ENCODE results near the gene GATA5. TPM values are rescaled to one million over a fixed set of nuclear protein-coding genes. Genes with fewer than 3 reads are reported as not detected.
A peak's percentile ranks its signal among the peaks of the same experiment; 100 is the strongest.

GATA5 gene
- total RNA-seq, 2 experiments from 2014 or later, result not detected

DNA sequence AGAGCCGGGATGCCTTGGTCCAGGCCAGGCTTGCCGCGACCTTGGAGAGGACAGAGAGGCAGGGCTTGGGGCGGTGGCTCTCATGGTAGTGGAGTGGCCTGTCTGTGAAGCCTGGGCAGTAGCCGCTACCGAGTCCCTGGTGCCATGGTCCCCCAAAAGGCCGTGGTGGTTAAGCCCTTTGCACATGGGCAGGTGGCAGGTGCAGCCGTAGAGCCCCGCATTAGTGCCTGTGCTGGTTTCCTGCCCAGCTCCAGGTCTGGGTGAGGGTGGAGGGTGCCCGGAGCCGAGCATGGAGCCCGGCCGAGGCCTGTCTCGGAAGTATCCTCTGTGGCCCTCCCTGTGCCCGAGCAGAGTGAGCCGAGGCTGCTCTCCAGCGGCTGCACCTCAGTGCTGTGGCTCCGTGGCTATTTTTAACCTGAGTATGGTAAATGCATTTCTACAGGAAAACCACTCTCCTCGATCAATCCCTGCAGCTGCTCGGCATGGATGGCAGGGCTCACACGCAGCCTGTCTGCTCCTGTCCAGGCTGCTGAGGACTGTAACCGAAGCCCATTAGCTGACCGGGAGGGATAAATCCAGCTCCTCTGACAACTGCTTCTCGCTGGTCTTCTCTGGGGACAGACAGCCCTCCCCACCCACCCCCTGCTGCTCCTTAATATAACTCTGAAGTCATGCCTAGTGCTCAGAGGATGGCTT is 36.3 kb upstream of the GATA5 start:
- Mint-ChIP-seq H3K27me3 (peaks cover 10% of the 10 kb centered on the region), H3K4me1 (peaks cover 4% of the 10 kb centered on the region), H3K4me3 (no peak overlapping the region), H3K36me3 (no peaks in the 10 kb centered on the region), H3K27ac (no peak overlapping the region), H3K9me3 (no peaks in the 10 kb centered on the region)
- peak; percentile 58 for ATAC-seq (ENCODE audit: low read depth)
- DNase-seq, result no peak
- POLR2A ChIA-PET, result no interaction called here

DNA sequence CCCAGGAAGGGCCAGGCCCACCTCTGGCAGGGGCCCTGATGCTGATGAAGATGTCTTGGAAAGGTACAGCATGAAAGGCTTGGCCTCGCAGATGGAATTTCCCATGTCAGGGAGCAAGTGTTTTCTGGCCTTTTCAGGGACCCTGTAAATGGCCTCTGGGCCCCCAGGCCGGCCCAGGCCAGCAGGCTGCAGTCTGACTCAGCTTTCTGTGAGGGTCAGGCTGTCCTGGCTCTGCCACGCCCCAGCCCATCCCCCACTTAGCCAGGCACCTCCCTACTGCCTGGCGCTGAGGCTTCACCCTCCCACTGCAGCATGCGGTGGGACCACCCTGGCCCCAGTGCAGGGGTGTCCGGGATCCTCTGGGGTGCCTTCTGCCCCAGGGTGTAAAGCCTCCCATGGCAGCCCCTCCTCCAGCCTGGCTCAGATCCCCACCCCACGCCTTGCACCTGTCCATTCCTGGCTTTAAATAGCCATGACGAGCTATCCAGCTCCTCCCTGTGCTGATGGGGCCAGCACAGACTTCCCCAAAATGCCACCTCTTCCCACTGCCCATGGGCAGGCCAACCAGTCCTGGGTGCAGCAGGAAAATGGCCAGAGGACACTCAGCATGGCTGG is 35.6 kb upstream of the GATA5 start:
- POLR2A ChIA-PET, result no interaction called here
- no peak overlapping the region for H3K27ac Mint-ChIP-seq

DNA sequence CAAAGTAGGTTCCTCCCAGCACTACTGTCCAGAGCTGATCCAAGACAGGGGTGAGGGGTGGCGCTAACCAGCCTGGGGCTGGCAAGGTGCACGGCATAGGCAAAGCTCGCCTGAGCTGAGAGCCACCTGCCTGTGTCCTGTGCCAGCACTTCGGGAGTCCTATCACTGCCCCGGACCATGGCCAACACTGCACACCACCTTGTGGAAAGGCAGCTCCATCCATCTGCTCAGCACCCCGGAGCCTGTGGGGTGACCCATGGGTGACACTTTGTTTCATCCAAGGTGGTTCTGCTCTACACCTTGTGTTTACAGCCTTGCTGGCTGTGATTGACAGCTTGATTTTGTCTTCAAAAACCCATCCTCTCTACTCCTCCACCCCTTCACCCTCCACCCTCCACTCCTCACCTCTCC is 32.9 kb upstream of the GATA5 start:
- ATAC-seq (ENCODE audit: low read depth) (peak; percentile 40), DNase-seq (no peak)
- H3K27me3 Mint-ChIP-seq, result peaks cover 10% of the 10 kb centered on the region
- H3K9me3 Mint-ChIP-seq, result no peaks in the 10 kb centered on the region
- H3K4me3 Mint-ChIP-seq, result no peak overlapping the region
- POLR2A ChIA-PET, result no interaction called here
- peaks cover 4% of the 10 kb centered on the region for H3K4me1 Mint-ChIP-seq
- H3K27ac Mint-ChIP-seq, result no peak overlapping the region
- no peaks in the 10 kb centered on the region for H3K36me3 Mint-ChIP-seq

More for the DNA sequence above, 35.6 kb upstream of the GATA5 start:
- peaks cover 10% of the 10 kb centered on the region for H3K27me3 Mint-ChIP-seq
- H3K9me3 Mint-ChIP-seq, result no peaks in the 10 kb centered on the region
- peaks cover 4% of the 10 kb centered on the region for H3K4me1 Mint-ChIP-seq
- H3K4me3 Mint-ChIP-seq, result no peak overlapping the region
- no peak for DNase-seq
- H3K36me3 Mint-ChIP-seq, result no peaks in the 10 kb centered on the region
- ATAC-seq (ENCODE audit: low read depth), result no peak

DNA sequence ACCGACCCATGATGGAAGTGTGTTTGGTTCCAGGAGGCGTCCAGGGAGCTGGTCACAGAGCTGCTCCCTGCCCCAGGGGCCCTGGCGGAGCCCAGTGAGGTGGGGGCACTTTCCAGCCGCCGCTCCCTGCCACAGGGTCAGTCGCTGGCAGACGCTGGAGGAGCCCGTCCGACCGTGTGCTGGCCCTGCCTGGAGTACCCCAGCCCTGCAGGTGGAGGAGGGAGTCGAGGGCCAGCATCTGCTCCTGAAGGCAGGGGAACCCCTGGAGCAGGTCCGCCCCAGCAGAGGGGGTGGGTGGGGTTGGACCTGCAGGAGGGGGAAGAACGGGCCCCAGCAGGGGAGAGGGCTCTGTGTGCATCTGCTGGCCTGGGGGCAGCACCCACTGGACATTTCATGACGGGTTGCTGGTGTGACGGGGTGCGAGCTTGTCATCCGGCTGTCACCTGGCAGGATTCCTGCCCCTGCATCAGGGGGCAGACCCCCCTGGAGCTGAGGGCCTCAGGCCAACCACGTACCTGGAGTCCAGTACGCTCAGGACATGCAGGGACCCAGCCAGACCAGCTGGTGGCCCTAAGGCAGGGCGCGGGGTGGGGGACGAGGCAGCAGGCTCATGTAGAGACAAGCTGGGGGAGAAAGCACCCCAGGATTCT is 32.3 kb upstream of the GATA5 start:
- peak; percentile 3 for ATAC-seq (ENCODE audit: low read depth)
- Mint-ChIP-seq H3K4me3 (no peak overlapping the region), H3K27me3 (peaks cover 8% of the 10 kb centered on the region), H3K27ac (no peak overlapping the region), H3K36me3 (no peaks in the 10 kb centered on the region), H3K9me3 (no peaks in the 10 kb centered on the region), H3K4me1 (peaks cover 4% of the 10 kb centered on the region)
- POLR2A ChIA-PET, result interaction anchor here (1.0 kb wide), 1 partner anchor 106 kb away, joined by 3 read pairs; no protein-coding TSS in a partner anchor
- no peak for DNase-seq

DNA sequence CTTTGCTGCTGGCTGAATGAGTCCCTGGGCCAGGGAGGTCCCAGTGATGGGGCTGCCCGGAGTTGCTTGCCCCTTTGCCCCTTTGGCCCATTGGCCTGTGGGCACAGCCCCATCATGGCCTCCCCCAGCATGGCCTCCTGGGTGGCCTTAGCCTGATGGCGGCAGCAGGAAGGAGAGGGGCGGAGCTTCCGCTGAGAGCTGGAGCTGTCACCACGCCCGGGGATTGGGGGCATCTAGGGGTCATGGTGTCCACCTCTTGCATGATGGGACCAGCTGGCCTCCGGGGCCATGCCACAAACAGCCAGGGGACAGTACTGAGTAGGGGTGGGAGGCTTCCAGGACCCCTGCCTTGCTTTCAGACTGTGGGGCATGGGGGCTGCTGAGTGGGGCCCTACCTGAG is 31.5 kb upstream of the GATA5 start:
- no peak overlapping the region for H3K4me3 Mint-ChIP-seq
- peaks cover 1% of the 10 kb centered on the region for H3K4me1 Mint-ChIP-seq
- H3K36me3 Mint-ChIP-seq, result no peaks in the 10 kb centered on the region
- H3K9me3 Mint-ChIP-seq, result no peaks in the 10 kb centered on the region
- POLR2A ChIA-PET, result interaction anchor here (1.0 kb wide), 1 partner anchor 107 kb away, joined by 3 read pairs; no protein-coding TSS in a partner anchor
- ATAC-seq (ENCODE audit: low read depth) (no peak), DNase-seq (no peak)
- peaks cover 2% of the 10 kb centered on the region for H3K27me3 Mint-ChIP-seq
- H3K27ac Mint-ChIP-seq, result no peak overlapping the region

DNA sequence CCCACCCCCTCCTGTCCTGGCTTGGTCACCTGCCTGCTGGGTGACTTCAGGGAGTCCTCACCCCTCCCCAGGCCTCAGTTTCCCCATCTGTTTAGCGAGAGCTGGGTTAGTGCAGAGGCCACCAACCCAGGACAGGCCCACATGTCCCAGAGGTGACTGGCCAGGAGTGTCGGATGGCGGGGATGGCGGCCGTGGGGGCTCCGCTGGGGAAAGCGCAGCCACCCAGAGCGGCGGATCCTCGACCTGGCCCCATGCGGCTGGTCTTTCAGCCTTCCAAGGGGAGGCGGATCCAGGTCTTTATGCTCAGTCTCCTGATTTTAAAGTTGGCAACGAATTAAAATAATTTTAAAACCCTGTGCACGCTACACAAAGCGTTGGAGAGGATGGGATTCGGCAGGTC is 31.0 kb upstream of the GATA5 start:
- ATAC-seq (ENCODE audit: low read depth) (no peak), DNase-seq (no peak)
- Mint-ChIP-seq H3K4me1 (peaks cover 4% of the 10 kb centered on the region), H3K36me3 (no peaks in the 10 kb centered on the region), H3K4me3 (no peak overlapping the region), H3K27me3 (no peaks in the 10 kb centered on the region), H3K27ac (no peak overlapping the region), H3K9me3 (no peaks in the 10 kb centered on the region)
- POLR2A ChIA-PET, result no interaction called here

DNA sequence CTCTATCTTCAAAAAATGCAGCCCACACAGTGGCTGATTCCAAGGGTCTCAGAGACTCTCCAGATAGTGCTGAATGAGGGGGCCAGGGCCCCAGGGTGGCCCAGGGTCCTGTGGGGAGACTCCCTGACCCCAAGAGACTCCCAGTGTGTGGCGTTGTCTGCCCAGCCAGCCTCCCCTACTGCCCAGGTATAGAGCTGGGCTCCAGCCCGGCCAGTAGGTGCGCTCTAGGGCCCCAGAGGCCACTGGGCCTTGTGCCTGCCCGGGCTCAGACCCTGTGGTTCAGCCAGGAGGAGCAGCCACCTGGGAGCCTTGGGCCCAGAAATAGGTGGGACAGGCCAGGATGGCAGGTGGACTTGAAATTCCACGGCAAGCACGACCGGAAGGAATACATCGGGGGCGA is 30.3 kb upstream of the GATA5 start:
- Mint-ChIP-seq H3K36me3 (no peaks in the 10 kb centered on the region), H3K27me3 (no peaks in the 10 kb centered on the region), H3K4me1 (peaks cover 9% of the 10 kb centered on the region), H3K27ac (no peak overlapping the region), H3K4me3 (no peak overlapping the region), H3K9me3 (no peaks in the 10 kb centered on the region)
- no peak for ATAC-seq (ENCODE audit: low read depth)
- no peak for DNase-seq
- POLR2A ChIA-PET, result no interaction called here

DNA sequence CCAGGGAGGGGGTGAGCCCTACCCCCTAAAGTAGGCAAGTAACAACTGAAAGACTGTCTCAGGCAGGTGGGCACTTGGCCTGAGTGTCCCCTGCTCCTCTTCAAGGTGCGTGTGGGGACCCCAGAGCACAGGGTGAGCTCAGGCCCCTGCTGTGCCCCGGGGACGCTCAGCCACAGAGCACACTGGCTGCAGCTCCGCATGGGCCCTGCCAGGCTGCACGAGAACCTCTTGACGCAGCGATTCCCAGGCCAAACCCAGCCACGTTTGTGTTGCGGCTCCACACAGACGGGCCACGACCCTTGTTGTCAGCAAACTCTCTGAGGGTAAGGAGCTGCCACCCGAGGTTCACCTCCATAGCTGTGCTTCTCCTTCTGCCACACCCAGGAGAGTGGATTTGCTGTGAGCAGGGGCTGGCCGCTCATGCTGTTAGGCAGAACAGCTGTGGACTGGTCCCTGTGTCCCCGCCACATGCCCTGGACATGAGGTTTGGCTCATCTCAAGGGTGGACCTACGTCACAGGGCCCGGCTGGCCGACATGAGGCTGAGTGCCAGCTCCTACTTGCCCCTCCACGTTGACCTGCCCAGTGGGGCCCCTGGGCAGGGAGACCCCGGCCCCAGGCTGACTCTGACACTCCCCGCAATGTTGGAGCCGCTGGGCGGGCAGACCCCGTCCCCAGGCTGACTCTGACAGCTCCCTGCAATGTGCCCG is 29.7 kb upstream of the GATA5 start:
- no peak for ATAC-seq (ENCODE audit: low read depth)
- H3K27ac Mint-ChIP-seq, result no peak overlapping the region
- no peak for DNase-seq
- no peaks in the 10 kb centered on the region for H3K27me3 Mint-ChIP-seq
- POLR2A ChIA-PET, result no interaction called here
- peaks cover 15% of the 10 kb centered on the region for H3K4me1 Mint-ChIP-seq
- no peaks in the 10 kb centered on the region for H3K36me3 Mint-ChIP-seq
- no peak overlapping the region for H3K4me3 Mint-ChIP-seq
- no peaks in the 10 kb centered on the region for H3K9me3 Mint-ChIP-seq

DNA sequence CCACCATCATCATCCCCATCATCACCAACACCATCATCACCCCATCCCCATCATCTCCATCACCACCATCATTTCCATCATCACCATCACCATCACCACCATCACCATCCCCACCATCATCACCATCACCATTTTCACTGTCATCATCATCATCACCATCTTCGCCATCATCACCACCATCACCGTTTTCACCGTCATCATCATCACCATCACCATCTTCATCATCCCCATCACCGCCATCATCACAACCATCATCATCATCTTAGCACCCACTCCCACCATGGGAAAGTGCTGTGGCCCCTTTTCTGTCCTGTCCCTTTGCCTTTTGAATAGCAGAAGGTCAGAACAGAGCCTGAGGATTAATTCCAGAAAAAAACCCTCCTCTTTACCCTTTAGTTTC is 28.5 kb upstream of the GATA5 start:
- POLR2A ChIA-PET, result no interaction called here
- Mint-ChIP-seq H3K4me1 (peaks cover 18% of the 10 kb centered on the region), H3K9me3 (no peaks in the 10 kb centered on the region), H3K4me3 (no peak overlapping the region), H3K27me3 (no peaks in the 10 kb centered on the region), H3K36me3 (no peaks in the 10 kb centered on the region), H3K27ac (no peak overlapping the region)
- no peak for ATAC-seq (ENCODE audit: low read depth)
- DNase-seq, result no peak

DNA sequence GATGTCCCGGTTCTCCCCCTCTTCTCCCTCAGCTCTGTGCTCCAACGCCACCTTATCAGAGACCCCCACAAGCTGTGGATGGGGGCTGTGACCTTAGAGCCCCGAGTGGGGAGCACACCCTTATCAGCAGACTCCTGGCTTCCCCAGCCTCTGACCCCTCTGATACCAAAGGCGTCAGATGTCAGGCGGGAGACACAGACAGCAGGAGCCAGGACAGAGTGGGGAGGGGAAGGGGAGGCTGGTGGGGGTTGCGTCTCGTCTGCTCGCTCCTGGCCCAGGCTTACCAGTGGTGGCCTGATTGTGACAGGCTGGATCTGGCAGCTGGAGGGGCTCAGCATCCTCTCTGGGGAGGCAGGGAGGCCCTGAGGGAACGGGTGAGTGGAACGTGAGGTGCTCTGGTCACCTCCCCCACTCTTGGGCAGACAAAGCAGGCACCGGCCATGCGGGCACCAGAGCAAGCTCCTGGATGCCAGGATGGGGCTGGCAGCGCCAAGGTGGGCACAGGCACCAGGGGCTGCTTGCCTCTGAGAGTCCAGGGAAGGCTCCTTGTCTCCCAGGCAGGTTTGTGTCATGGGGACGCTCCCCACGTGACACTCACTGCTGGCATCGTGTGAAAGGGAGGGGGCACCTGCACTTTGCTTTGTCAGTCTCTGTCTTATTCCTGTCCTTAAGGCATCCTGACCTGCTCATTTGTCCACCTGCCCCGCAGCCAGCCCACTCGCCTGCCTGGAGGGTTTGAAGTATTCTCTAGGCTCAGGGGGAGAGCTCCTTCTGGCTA is 27.8 kb upstream of the GATA5 start:
- Mint-ChIP-seq H3K27ac (peak overlapping the region; percentile 71), H3K9me3 (no peaks in the 10 kb centered on the region), H3K4me1 (peaks cover 18% of the 10 kb centered on the region), H3K4me3 (no peak overlapping the region), H3K36me3 (no peaks in the 10 kb centered on the region), H3K27me3 (no peaks in the 10 kb centered on the region)
- no peak for DNase-seq
- no peak for ATAC-seq (ENCODE audit: low read depth)
- POLR2A ChIA-PET, result no interaction called here

DNA sequence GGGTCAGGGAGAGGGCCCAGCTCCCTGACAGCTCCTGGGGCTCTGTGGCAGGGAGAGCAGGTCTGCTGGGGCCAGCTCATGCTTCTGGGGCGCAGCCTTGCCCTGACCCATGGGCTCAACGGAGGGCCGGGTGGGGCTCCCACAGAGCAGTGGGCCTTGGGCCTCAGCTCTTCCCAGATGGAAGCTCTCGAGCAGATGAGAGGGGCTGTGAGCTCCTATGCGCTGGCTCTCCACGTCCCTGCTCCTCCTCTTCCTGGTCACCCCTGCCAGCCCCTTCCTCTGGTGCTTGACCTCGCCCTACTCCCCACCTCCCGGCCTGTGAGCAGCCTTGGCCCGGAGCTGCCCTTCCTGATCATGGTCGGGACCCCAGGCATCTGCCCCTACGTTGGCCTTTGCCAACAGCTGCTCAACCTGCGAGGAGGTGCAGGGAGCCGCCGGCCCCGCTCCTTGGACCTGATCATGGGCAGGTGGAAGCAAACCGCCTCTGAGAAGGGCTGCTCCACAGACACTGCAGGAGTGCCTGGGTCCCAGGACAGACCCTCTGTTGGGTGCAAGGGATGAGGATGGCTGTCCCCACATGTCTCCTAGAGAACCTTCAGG is 26.8 kb upstream of the GATA5 start:
- POLR2A ChIA-PET, result no interaction called here
- ATAC-seq (ENCODE audit: low read depth) (no peak), DNase-seq (no peak)
- H3K27me3 Mint-ChIP-seq, result no peaks in the 10 kb centered on the region
- no peaks in the 10 kb centered on the region for H3K9me3 Mint-ChIP-seq
- H3K4me1 Mint-ChIP-seq, result peaks cover 18% of the 10 kb centered on the region
- H3K36me3 Mint-ChIP-seq, result no peaks in the 10 kb centered on the region
- peak overlapping the region; percentile 83 for H3K27ac Mint-ChIP-seq
- H3K4me3 Mint-ChIP-seq, result no peak overlapping the region

DNA sequence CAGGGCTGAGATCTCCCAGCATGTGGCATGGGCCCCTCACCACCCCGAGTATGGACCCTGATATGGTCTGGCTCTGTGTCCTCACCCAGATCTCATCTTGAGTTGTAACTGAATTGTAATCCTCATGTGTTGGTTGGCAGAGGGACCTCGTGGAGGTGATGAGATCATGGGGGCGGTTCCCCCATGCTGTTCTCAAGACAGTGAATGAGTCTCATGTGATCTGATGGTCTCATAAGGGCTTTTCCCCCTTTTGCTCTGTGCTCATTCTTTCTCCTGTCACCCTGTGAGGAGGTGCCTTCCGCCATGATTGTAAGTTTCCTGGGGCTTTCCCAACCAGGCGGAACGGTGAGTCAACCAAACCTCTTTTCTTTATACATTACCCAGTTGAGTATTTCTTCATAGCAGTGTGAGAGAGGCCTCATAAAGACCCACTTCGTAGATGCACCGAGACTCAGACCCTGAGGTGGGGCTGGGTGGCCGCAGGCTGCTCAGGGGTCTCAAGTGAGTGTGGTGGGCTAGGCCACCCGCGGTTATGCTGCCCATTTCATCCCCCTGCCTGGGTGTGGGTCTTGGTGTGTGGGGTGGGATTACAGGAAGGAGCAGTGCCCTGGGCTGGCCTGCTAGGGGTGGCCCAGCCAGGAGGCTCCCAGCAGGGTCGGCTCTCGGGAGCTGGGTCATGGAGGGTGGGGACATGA is 26.2 kb upstream of the GATA5 start:
- Mint-ChIP-seq H3K4me1 (peaks cover 18% of the 10 kb centered on the region), H3K4me3 (peak overlapping the region; percentile 40), H3K27me3 (no peaks in the 10 kb centered on the region), H3K9me3 (no peaks in the 10 kb centered on the region), H3K36me3 (no peaks in the 10 kb centered on the region), H3K27ac (peak overlapping the region; percentile 83)
- DNase-seq (no peak), ATAC-seq (ENCODE audit: low read depth) (peak; percentile 80)
- POLR2A ChIA-PET, result no interaction called here

Measured in activated naive CD8-positive, alpha-beta T cell treated with anti-CD3 and anti-CD28 coated beads, Interleukin-2, amount 10 ng/mL, durations not matched to agents 7 days and 5 days (primary cell).